Measurements from ENCODE around the gene VPS9D1.
"Not testable (repeated sequence)": the region's sequence is repeated elsewhere in the genome, so short reads cannot be mapped to it uniquely, and the experiment has no call there.

GRCh38 chr16:89671565-89671964 is 49.1 kb downstream of the VPS9D1 start:
- TF ChIP-seq, protein P1, sequence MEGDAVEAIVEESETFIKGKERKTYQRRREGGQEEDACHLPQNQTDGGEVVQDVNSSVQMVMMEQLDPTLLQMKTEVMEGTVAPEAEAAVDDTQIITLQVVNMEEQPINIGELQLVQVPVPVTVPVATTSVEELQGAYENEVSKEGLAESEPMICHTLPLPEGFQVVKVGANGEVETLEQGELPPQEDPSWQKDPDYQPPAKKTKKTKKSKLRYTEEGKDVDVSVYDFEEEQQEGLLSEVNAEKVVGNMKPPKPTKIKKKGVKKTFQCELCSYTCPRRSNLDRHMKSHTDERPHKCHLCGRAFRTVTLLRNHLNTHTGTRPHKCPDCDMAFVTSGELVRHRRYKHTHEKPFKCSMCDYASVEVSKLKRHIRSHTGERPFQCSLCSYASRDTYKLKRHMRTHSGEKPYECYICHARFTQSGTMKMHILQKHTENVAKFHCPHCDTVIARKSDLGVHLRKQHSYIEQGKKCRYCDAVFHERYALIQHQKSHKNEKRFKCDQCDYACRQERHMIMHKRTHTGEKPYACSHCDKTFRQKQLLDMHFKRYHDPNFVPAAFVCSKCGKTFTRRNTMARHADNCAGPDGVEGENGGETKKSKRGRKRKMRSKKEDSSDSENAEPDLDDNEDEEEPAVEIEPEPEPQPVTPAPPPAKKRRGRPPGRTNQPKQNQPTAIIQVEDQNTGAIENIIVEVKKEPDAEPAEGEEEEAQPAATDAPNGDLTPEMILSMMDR (IDR thresholded peaks at IDR 0.05), result not testable (repeated sequence)
- not testable (repeated sequence) for TF ChIP-seq POLR2A (IDR thresholded peaks at IDR 0.05)

Measured in lower leg skin (tissue), 3 donors.